ENCODE measurements around the gene PELI1.

- TF ChIP-seq POLR2A (IDR thresholded peaks at IDR 0.05) = no peak
- TF ChIP-seq, protein P1, sequence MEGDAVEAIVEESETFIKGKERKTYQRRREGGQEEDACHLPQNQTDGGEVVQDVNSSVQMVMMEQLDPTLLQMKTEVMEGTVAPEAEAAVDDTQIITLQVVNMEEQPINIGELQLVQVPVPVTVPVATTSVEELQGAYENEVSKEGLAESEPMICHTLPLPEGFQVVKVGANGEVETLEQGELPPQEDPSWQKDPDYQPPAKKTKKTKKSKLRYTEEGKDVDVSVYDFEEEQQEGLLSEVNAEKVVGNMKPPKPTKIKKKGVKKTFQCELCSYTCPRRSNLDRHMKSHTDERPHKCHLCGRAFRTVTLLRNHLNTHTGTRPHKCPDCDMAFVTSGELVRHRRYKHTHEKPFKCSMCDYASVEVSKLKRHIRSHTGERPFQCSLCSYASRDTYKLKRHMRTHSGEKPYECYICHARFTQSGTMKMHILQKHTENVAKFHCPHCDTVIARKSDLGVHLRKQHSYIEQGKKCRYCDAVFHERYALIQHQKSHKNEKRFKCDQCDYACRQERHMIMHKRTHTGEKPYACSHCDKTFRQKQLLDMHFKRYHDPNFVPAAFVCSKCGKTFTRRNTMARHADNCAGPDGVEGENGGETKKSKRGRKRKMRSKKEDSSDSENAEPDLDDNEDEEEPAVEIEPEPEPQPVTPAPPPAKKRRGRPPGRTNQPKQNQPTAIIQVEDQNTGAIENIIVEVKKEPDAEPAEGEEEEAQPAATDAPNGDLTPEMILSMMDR (IDR thresholded peaks at IDR 0.05) = no peak
- no peak for TF ChIP-seq POLR2AphosphoS5 (IDR thresholded peaks at IDR 0.05)
- no peak for TF ChIP-seq EP300 (IDR thresholded peaks at IDR 0.05)
These were observed 80.8 kb downstream of the PELI1 start for GRCh38 chr2:64063454-64063853.

Data from stomach (tissue), 4 donors.